Common myeloid progenitor, CD34-positive (primary cell): ENCODE results near the gene TMPRSS3.

Experiments
- CTCF ChIA-PET: fragments of 350-600 bp; sonication (Branson Sonifier 250); formaldehyde crosslinking; loops from one replicate; lab custom pipeline; 2021; ENCODE audit warnings: antibody characterized with exemption; lab: Charles Lee
- POLR2A ChIA-PET: fragments of 350-600 bp; sonication (Branson Sonifier 250); formaldehyde crosslinking; loops from one replicate; lab custom pipeline; 2021; ENCODE audit warnings: antibody characterized with exemption; lab: Charles Lee
- DNase-seq, 3 donors: peaks; one replicate each; pipeline versions ENCODE4 v3.0.0 to v3.0.0-alpha.2; 2013
- H3K27ac ChIP-seq, 2 experiments: 1 replicate in 1 of 2; 2 replicates in 1 of 2; pipeline ENCODE4 v1.7.0; 2013; ENCODE audit warnings: inconsistent platforms in 2 of 2, low read length in 2 of 2, mild to moderate bottlenecking in 2 of 2, low read depth in 1 of 2, moderate library complexity in 1 of 2; ENCODE audit not compliant: severe bottlenecking in 2 of 2, insufficient read depth in 1 of 2, poor library complexity in 1 of 2
- H3K27me3 ChIP-seq, 5 experiments: replicated peaks in 2 of 5; 1 replicate in 3 of 5; 2 replicates in 2 of 5; pipeline versions ENCODE4 v1.6.1 to v1.7.0; 2013; ENCODE audit warnings: low read length in 4 of 5, mild to moderate bottlenecking in 2 of 5, moderate library complexity in 2 of 5, inconsistent platforms in 1 of 5; ENCODE audit not compliant: insufficient read depth in 5 of 5, control insufficient read depth in 4 of 5
- H3K36me3 ChIP-seq, 4 experiments: 1 replicate in 2 of 4; 2 replicates in 2 of 4; pipeline versions ENCODE4 v1.6.1 to v1.7.0; 2013; ENCODE audit warnings: low read length in 3 of 4, control low read depth in 1 of 4, mild to moderate bottlenecking in 1 of 4; ENCODE audit not compliant: control insufficient read depth in 4 of 4, insufficient read depth in 4 of 4
- H3K4me1 ChIP-seq, 4 experiments: 1 replicate in 3 of 4; 2 replicates in 1 of 4; pipeline versions ENCODE4 v1.6.1 to v1.7.1; 2013; ENCODE audit warnings: low read length in 3 of 4, mild to moderate bottlenecking in 3 of 4, control low read depth in 1 of 4, inconsistent platforms in 1 of 4, moderate library complexity in 1 of 4; ENCODE audit not compliant: control insufficient read depth in 4 of 4, insufficient read depth in 4 of 4; ENCODE audit errors: control extremely low read depth in 1 of 4
- H3K4me3 ChIP-seq, 7 experiments: 1 replicate in 4 of 7; 2 replicates in 3 of 7; pipeline versions ENCODE4 v1.5.1 to v1.7.0; 2013; ENCODE audit warnings: mild to moderate bottlenecking in 7 of 7, low read length in 6 of 7, moderate library complexity in 6 of 7, inconsistent platforms in 2 of 7, low read depth in 2 of 7, control low read depth in 1 of 7; ENCODE audit not compliant: insufficient read depth in 4 of 7, control insufficient read depth in 1 of 7; ENCODE audit errors: extremely low read depth in 1 of 7
- H3K9me3 ChIP-seq, 5 experiments: 1 replicate in 4 of 5; 2 replicates in 1 of 5; pipeline versions ENCODE4 v1.6.1 to v1.7.1; 2013; ENCODE audit warnings: low read length in 4 of 5, mild to moderate bottlenecking in 2 of 5, inconsistent platforms in 1 of 5, low read depth in 1 of 5, moderate library complexity in 1 of 5; ENCODE audit not compliant: control insufficient read depth in 4 of 5, insufficient read depth in 2 of 5; ENCODE audit errors: control extremely low read depth in 1 of 5
- WGBS: methylation state at CpG from one replicate; pipeline ENCODE4 v1.1.5; 2013; ENCODE audit not compliant: insufficient coverage; 5-methylcytosine and 5-hydroxymethylcytosine counted together

The TMPRSS3 gene

DNA sequence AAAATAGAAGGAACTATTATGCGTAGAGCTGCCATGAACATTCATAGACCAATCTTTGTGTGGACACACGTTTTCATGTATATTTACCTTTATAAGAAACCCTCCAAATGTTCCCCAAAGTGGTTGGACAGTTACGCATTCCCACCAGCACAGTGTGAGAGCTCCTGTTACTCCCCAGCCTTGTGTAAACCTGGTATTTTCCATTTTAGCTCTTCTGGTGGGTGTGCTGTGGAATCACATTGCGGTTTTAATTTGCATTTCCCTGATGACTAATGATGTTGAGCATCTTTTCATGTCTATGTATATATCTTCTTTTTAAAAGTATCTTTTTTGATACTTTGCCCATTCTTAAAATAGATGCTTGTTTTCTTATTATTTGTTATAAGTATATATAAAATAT, 4.7 kb upstream of the TMPRSS3 start:
- Histone ChIP-seq H3K4me3 (no peak overlapping the region), H3K4me1 (peaks cover 0 to 9% (median 4%) of the 10 kb centered on the region in 4 experiments), H3K9me3 (peaks cover 0 to 9% (median 0%) of the 10 kb centered on the region in 5 experiments), H3K36me3 (no peaks in the 10 kb centered on the region), H3K27ac (no peak overlapping the region), H3K27me3 (no peaks in the 10 kb centered on the region)
- 100% methylated on average over 2 of the region's 4 CpGs for WGBS
- no peak for DNase-seq
- CTCF ChIA-PET, result interaction anchor here (0.9 to 1.0 kb wide), 2 partner anchors 23 to 63 kb away, joined by 3 read pairs; no protein-coding TSS in a partner anchor
- POLR2A ChIA-PET, result no interaction called here

DNA sequence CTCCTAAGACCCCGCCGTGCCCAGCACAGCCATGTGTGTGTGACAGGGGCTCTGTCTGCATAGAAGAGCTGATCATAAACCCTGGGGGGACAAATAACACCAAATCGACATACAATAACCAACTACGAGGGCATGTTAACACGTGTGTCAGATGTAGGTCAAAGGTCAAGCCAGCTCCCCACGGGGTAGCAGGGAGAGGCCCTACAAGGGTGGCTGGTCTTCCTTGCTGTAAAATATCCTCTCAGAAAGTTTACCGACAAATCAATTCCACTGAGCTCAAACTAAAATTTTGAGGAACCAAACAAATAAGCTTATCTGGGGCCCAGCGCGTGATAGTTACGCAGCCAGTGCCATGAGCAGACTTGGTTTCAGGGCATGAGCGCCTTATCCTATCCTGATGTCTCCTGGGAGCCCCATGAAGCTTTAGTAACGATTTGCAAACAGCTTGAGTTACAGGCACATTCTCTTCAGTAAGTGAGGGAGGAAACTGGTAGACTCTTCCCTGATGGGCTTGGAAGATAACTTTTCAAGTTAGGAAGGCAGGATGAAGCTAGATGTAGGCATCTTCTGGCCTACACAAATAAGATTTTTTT, 2.7 kb upstream of the TMPRSS3 start:
- POLR2A ChIA-PET, result no interaction called here
- Histone ChIP-seq H3K4me3 (no peak overlapping the region), H3K27ac (no peak overlapping the region), H3K4me1 (peaks cover 0 to 2% (median 1%) of the 10 kb centered on the region in 4 experiments), H3K27me3 (no peaks in the 10 kb centered on the region), H3K36me3 (no peaks in the 10 kb centered on the region), H3K9me3 (peaks cover 0 to 9% (median 0%) of the 10 kb centered on the region in 5 experiments)
- DNase-seq, result peak in 1 of 3 donors; percentile 36
- CTCF ChIA-PET, result interaction anchor here (1.5 to 2.6 kb wide), 4 partner anchors 11 to 61 kb away, joined by 3 to 11 read pairs (median 5); no protein-coding TSS in a partner anchor
- 94% methylated on average over 11 of the region's 12 CpGs for WGBS

DNA sequence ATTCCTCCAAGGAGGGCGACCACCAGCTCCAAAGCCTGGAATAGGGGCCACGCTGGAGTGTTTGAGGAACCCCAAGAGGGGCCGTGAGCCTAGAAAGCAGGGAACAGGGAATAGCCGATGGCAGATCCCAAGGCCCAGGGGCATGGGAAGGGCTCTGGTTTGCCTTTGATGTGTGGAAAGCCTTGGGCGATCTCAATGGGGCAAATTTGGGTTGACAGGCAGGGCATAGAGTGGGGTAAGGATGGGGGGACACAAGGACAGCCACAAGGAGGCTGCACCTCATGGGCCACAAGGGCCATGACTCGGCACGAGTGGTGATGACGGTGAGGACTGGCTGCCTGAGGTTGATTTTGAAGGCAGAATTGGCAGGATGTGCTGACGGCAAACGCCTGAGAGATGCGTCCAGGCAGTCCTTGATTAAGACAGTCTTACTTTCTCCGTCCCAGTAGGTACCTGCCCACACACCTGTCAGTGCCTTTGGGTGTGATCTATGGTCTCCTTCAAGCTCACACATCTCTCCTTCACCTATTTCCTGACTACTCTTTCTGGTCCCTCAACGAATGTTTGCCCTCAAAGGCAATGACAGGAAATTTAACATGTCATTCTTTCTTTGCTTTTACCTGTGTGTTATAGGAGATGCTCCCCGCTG, 2.0 kb upstream of the TMPRSS3 start:
- Histone ChIP-seq H3K4me1 (peaks cover 0 to 5% (median 2%) of the 10 kb centered on the region in 4 experiments), H3K4me3 (no peak overlapping the region), H3K27ac (no peak overlapping the region), H3K36me3 (no peaks in the 10 kb centered on the region), H3K9me3 (peaks cover 0 to 9% (median 0%) of the 10 kb centered on the region in 5 experiments), H3K27me3 (no peaks in the 10 kb centered on the region)
- DNase-seq, result no peak
- ChIA-PET CTCF (interaction anchor here (1.5 to 2.6 kb wide), 3 partner anchors 17 to 60 kb away, joined by 3 to 11 read pairs (median 5); no protein-coding TSS in a partner anchor), POLR2A (no interaction called here)
- WGBS, result 87% methylated on average over 13 of the region's 14 CpGs

DNA sequence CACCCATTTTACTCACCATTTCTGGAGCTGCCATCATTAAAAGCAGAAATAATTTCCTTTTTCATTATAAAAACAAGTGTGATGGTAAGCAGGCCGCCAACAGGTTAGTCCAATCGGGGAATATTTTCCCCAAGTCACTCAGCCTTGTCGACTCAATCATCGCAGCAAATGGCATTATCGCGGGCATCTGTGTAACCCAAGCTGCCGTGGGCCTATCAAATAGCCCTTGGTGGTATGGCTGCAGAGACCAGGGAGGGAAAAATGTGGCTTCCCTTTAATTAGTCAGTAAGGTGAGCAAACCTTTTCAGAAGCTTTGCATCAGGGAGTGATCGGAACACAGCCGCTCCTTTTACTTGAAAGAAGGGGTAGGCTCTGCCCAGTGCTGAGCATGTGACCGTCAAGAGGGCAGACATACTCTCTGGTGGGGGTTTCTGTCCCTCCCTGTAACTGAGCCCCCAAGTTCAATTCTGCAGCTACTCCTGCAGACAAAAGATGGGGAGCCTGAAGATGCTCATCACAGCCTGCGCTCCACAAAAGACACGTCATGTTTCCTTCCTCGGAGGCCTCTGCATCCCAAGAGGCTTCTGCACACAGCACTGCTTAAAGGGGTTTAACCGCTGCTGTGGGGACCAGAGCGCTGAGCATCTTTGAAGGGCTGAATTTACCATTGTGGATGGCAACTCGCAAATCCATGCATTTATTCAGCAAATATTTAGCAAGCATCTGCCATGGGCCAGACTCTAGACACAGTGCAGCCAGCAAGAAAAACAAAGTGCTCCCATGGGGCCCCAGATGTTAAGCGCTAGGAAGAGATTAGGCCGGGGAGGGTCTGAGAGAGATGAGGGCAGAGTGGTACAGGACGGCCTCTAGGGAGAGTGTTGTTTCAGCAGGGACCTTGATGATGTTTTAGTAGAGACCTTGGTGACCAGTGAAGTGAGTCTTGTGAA, 1.2 kb upstream of the TMPRSS3 start:
- no peak for DNase-seq
- ChIA-PET POLR2A (no interaction called here), CTCF (interaction anchor here (2.6 kb wide), 1 partner anchor 59 kb away, joined by 11 read pairs; no protein-coding TSS in a partner anchor)
- no peak overlapping the region for H3K27ac ChIP-seq
- no peaks in the 10 kb centered on the region for H3K27me3 ChIP-seq
- H3K9me3 ChIP-seq, result peaks cover 0 to 7% (median 0%) of the 10 kb centered on the region in 5 experiments
- H3K36me3 ChIP-seq, result no peaks in the 10 kb centered on the region
- H3K4me1 ChIP-seq, result peaks cover 0 to 7% (median 3%) of the 10 kb centered on the region in 4 experiments
- 96% methylated on average over 17 of the region's 19 CpGs for WGBS
- H3K4me3 ChIP-seq, result no peak overlapping the region

DNA sequence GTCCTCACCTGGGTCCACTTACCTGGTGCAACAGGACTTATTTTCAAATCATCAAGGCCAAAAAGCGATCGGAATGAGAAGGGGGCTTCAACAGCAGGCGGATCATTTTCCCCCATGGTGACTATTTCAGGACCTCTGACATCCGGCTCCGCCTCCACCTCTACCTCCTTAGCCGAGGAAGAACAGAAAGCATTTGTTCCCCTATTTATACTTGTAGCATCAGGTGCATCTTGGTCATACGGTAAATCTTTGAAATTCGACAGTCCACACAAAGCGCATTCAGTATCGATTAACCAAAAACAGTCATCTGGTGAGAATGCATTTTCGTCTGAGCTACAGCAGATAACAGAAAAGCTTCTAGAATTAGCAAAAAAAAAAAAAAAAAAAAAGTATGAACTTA, 550 bp downstream of the TMPRSS3 start:
- CTCF ChIA-PET, result no interaction called here
- Histone ChIP-seq H3K27ac (no peak overlapping the region), H3K4me3 (no peak overlapping the region), H3K27me3 (no peaks in the 10 kb centered on the region), H3K36me3 (no peaks in the 10 kb centered on the region), H3K4me1 (peaks cover 0 to 8% (median 4%) of the 10 kb centered on the region in 4 experiments), H3K9me3 (no peaks in the 10 kb centered on the region)
- POLR2A ChIA-PET, result no interaction called here
- 97% methylated on average over 6 of the region's 11 CpGs for WGBS
- no peak for DNase-seq

DNA sequence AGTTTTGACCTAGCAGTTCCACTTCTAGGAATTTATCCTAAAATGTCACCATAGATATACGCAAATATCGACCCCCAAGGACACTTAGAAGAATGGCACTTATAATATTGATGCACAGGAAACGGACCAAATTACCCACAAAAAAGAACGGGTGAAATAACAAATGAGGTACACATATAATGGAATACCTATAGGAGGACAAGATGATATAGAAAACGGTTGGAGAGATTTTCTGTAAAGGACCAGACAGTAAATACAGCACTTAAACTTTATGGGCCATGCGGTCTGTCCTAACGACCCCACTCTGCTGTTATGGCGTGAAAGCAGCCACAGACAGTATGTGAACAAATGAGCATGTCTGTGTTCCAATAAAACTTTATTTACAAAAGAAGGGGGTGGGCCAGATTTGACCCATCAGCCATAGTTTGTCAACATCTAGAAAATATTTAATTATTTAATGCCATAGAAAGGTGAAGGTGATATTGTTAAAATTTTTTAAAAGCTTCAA, 2.4 kb downstream of the TMPRSS3 start:
- WGBS, result 92% methylated on average over 3 of the region's 8 CpGs
- Histone ChIP-seq H3K9me3 (no peaks in the 10 kb centered on the region), H3K4me3 (no peak overlapping the region), H3K27ac (no peak overlapping the region), H3K27me3 (no peaks in the 10 kb centered on the region), H3K36me3 (no peaks in the 10 kb centered on the region), H3K4me1 (peaks cover 8 to 25% (median 19%) of the 10 kb centered on the region in 4 experiments)
- POLR2A ChIA-PET, result no interaction called here
- DNase-seq, result no peak
- CTCF ChIA-PET, result interaction anchor here (1.0 to 2.1 kb wide), 4 partner anchors 11 to 82 kb away, joined by 3 to 9 read pairs (median 3); partner anchors contain the start of gene UBASH3A
